Heart left ventricle (tissue), 16 donors: ENCODE data around the gene RAB4A. TPM values are rescaled to one million over a fixed set of nuclear protein-coding genes. Genes with fewer than 3 reads are reported as not detected.

Source experiments
- ATAC-seq, 4 donors: fragments of 200-7000 bp; cut with Tn5 transposase; one replicate each; pipeline ENCODE4 v1.9.1; 2020 to 2022; ENCODE audit warnings: moderate library complexity in 4 of 4, mild to moderate bottlenecking in 3 of 4, moderate number of reproducible peaks in 1 of 4
- DNase-seq, 5 donors: peaks; one replicate each; pipeline ENCODE4 v3.0.0-alpha.2; 2020
- H3K27ac ChIP-seq, 12 donors: fragments of 200-600 bp; sonication (generic) in 4 of 12; one replicate each; pipeline versions ENCODE4 v1.5.0 to v1.8.0; 2016 to 2022; ENCODE audit warnings: mild to moderate bottlenecking in 2 of 12
- H3K27me3 ChIP-seq, 9 donors: fragments of 200-600 bp; sonication (generic) in 2 of 9; one replicate each; pipeline versions ENCODE4 v1.5.1 to v1.8.0; 2016 to 2022; ENCODE audit warnings: mild to moderate bottlenecking in 3 of 9
- H3K36me3 ChIP-seq, 9 donors: fragments of 200-600 bp; sonication (generic) in 2 of 9; one replicate each; pipeline versions ENCODE4 v1.5.0 to v1.8.0; 2018 to 2022; ENCODE audit warnings: mild to moderate bottlenecking in 2 of 9
- H3K4me1 ChIP-seq, 12 donors: fragments of 200-600 bp; sonication (generic) in 4 of 12; one replicate each; pipeline versions ENCODE4 v1.5.0 to v1.8.0; 2016 to 2022; ENCODE audit warnings: mild to moderate bottlenecking in 3 of 12
- H3K4me3 ChIP-seq, 12 donors: fragments of 200-600 bp; sonication (generic) in 4 of 12; one replicate each; pipeline versions ENCODE4 v1.5.0 to v1.8.0; 2017 to 2022; ENCODE audit warnings: mild to moderate bottlenecking in 9 of 12, moderate library complexity in 4 of 12
- H3K9me3 ChIP-seq, 12 donors: fragments of 200-600 bp; sonication (generic) in 4 of 12; one replicate each; pipeline versions ENCODE4 v1.5.0 to v1.8.0; 2016 to 2022; ENCODE audit warnings: mild to moderate bottlenecking in 1 of 12
- CTCF ChIP-seq, 12 donors: fragments of 200-600 bp; sonication (generic) in 4 of 12; IDR thresholded peaks; one replicate each; pipeline versions ENCODE4 v1.5.0 to v1.8.0; 2018 to 2022; ENCODE audit warnings: antibody characterized with exemption in 12 of 12, mild to moderate bottlenecking in 5 of 12
- POLR2A ChIP-seq, 2 donors: fragments of 450-650 bp; IDR thresholded peaks; one replicate each; pipeline ENCODE4 v1.6.1; 2017; ENCODE audit warnings: antibody characterized with exemption in 2 of 2, mild to moderate bottlenecking in 2 of 2, moderate library complexity in 2 of 2
- WGBS, 4 donors: extraction: QIAGEN DNeasy Blood & Tissue Kit in 2 of 4; methylation state at CpG; one replicate each; pipeline versions ENCODE4 v1.1.5 to v1.1.7; 2013 to 2018; 5-methylcytosine and 5-hydroxymethylcytosine counted together
- intact Hi-C, 10 donors: fragments of 100-400 bp; cut with DNase I; formaldehyde crosslinking; loops; one replicate each; pipeline versions ENCODE4 v1.11.1 to v1.14.2; 2022
- polyA plus RNA-seq, 2 donors: library from polyadenylated mRNA; stranded (reverse); fragments of 200-250 nt; gene quantifications; one replicate each; pipeline ENCODE4 v1.2.3, GENCODE V29; 2013
- total RNA-seq, 9 donors: library from RNA; depleted of rRNA in 2 of 9; stranded (reverse); fragments of >200 nt in 2 of 9; fragmentation: NEBNext Ultra II Directional in 3 of 9; extraction: Animal tissue kit (Norgen Biotek cat#: 25700) in 3 of 9; gene quantifications; one replicate each; pipeline versions ENCODE4 v1.1.0 to v1.2.4, GENCODE V29; 2016 to 2023
- donor health status: ischemic (EF 13 %, LVEDD 7.1; RV severe dilation, severe dysfunction).
- donor health status: healthy with polysubstance abuse.
- donor health status: DM: no; HTN: yes; CAD: no.
- donor health status: DM: no; HTN: no; CAD: no.
- donor health status: ischemic (EF 25% LVEDD 6.9; RV normal size, moderate dysfunction).
- donor health status: ischemic (EF 25% LVEDD 5.7; RV mildly dilated, moderate dysfunction).
- donor health status: healthy.
- donor health status: DM: yes; HTN: yes; CAD: no.
- donor health status: ischemic (EF 35%, LVEDD 5.7; RV mildly dilated, moderate dysfunction).
- donor health status: nonischemic (EF 11% LVEDD 7.7; RV severe dilation, severe dysfunction).
- donor health status: DM: yes; HTN: yes; CAD: no.
- donor health status: PGD.
- donor health status: ischemic (EF 29% LVEDD 5.4; RV normal size, mild dysfunction).
- donor health status: nonischemic (EF 23%, LVEDD 6.1; RV moderate dilation, normal function).

RAB4A gene
- total and polyA plus RNA-seq, 11 donors, result 27.6 to 159 (median 92.2) TPM

GRCh38 chr1:229230893-229231753 lies 39.8 kb upstream of the RAB4A start:
- no peak overlapping the region for H3K4me3 ChIP-seq
- intact Hi-C loops, result no loop called here
- H3K4me1 ChIP-seq, result peaks cover 0 to 37% (median 21%) of the 10 kb centered on the region in 12 donors
- no peaks in the 10 kb centered on the region for H3K9me3 ChIP-seq
- no peaks in the 10 kb centered on the region for H3K36me3 ChIP-seq
- TF ChIP-seq CTCF (IDR thresholded peaks at IDR 0.05), result no peak
- no peak for TF ChIP-seq POLR2A (IDR thresholded peaks at IDR 0.05)
- peak overlapping the region in 5 of 12 donors; percentile 75 to 90 (median 81) for H3K27ac ChIP-seq
- peaks cover 0 to 12% (median 0%) of the 10 kb centered on the region in 9 donors for H3K27me3 ChIP-seq
- ATAC-seq, result no peak
- no peak for DNase-seq
- WGBS, 4 donors, result 74 to 79% (median 77%) methylated on average over 9 of the region's 9 CpGs

GRCh38 chr1:229231754-229232119 lies 39.2 kb upstream of the RAB4A start:
- Histone ChIP-seq H3K9me3 (no peaks in the 10 kb centered on the region), H3K4me1 (peaks cover 0 to 36% (median 21%) of the 10 kb centered on the region in 12 donors), H3K27ac (no peak overlapping the region), H3K27me3 (peaks cover 0 to 12% (median 0%) of the 10 kb centered on the region in 9 donors), H3K4me3 (no peak overlapping the region), H3K36me3 (no peaks in the 10 kb centered on the region)
- no peak for ATAC-seq
- intact Hi-C loops, result no loop called here
- 78 to 92% (median 84%) methylated on average over 3 of the region's 3 CpGs for WGBS, 4 donors
- TF ChIP-seq POLR2A (IDR thresholded peaks at IDR 0.05), result no peak
- TF ChIP-seq CTCF (IDR thresholded peaks at IDR 0.05), result no peak
- no peak for DNase-seq

GRCh38 chr1:229234870-229235472 lies 35.9 kb upstream of the RAB4A start:
- TF ChIP-seq POLR2A (IDR thresholded peaks at IDR 0.05), result no peak
- TF ChIP-seq CTCF (IDR thresholded peaks at IDR 0.05), result no peak
- intact Hi-C loops, result no loop called here

GRCh38 chr1:229237320-229237719 lies 33.6 kb upstream of the RAB4A start:
- intact Hi-C loops, result no loop called here
- 36 to 90% (median 61%) methylated on average over 2 of the region's 2 CpGs for WGBS, 4 donors

More at GRCh38 chr1:229234870-229235472, 35.9 kb upstream of the RAB4A start:
- 76 to 83% (median 79%) methylated on average over 13 of the region's 13 CpGs for WGBS, 4 donors
- Histone ChIP-seq H3K4me3 (no peak overlapping the region), H3K27ac (no peak overlapping the region), H3K36me3 (no peaks in the 10 kb centered on the region), H3K9me3 (no peaks in the 10 kb centered on the region), H3K4me1 (peaks cover 0 to 14% (median 9%) of the 10 kb centered on the region in 12 donors), H3K27me3 (peaks cover 0 to 5% (median 0%) of the 10 kb centered on the region in 9 donors)
- ATAC-seq (no peak), DNase-seq (no peak)

More at GRCh38 chr1:229237320-229237719, 33.6 kb upstream of the RAB4A start:
- Histone ChIP-seq H3K27me3 (peaks cover 0 to 5% (median 0%) of the 10 kb centered on the region in 9 donors), H3K9me3 (no peaks in the 10 kb centered on the region), H3K27ac (no peak overlapping the region), H3K36me3 (no peaks in the 10 kb centered on the region), H3K4me3 (no peak overlapping the region), H3K4me1 (no peaks in the 10 kb centered on the region)
- DNase-seq (no peak), ATAC-seq (no peak)
- TF ChIP-seq POLR2A (IDR thresholded peaks at IDR 0.05) (no peak), CTCF (IDR thresholded peaks at IDR 0.05) (no peak)
